HG03135 (cell line): ENCODE results near the gene HPS3.
A peak's percentile ranks its signal among the peaks of the same experiment; 100 is the strongest.

Experiments
- ATAC-seq: cut with Tn5 transposase; IDR thresholded peaks from one replicate; pipeline ENCODE4 v1.9.1; 2021; ENCODE audit warnings: mild to moderate bottlenecking, moderate library complexity; ENCODE audit not compliant: unreplicated experiment

HPS3 gene

GRCh38 chr3:149119466-149119865 lies 10.0 kb upstream of the HPS3 start:
- ATAC-seq: no peak

GRCh38 chr3:149120051-149120972 lies 9.1 kb upstream of the HPS3 start:
- no peak for ATAC-seq

GRCh38 chr3:149122721-149123578 lies 6.5 kb upstream of the HPS3 start:
- no peak for ATAC-seq

GRCh38 chr3:149128821-149129220 lies 617 bp upstream of the HPS3 start:
- ATAC-seq: no peak

- no peak for ATAC-seq
Measured at GRCh38 chr3:149131589-149131988, 2.2 kb downstream of the HPS3 start.

DNA sequence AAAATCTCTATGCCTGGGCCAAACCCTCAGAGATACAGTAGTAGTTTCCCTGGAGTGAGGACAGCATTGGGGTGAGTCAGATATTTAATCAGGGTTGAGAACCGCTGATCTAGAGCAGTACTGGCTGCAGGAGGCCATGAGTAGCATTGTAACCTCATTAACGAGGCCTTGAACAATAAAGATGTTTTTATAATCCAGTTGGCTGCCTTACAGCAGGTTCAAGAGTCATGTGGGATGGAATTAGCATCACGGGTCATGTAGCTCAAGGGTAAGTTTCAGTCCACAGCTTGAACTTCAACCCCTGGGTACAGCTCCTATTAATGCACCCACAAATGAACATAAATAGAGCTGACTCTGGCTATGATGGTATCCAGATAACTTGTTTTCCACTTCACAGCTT lies 5.1 kb downstream of the HPS3 start:
- no peak for ATAC-seq

DNA sequence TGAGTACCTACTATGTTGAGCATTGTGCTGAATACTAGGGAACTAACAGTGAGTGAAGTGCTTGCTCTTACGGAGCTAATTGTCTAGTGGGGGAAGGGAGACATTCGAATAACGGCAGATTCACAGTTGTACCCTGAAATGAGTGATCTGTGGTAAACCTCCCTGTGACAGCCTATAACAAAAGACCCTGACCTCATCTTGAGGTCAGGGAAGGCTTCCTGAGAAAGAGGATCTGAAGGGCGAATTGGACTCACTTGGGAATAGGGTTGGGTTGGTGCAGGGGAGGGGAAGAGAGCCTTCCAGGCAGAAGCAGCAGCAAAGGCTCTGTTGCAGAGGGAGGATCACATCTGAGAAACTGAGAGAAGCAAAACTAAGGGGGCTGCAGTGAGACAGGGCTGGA lies 13.2 kb downstream of the HPS3 start:
- ATAC-seq: no peak

DNA sequence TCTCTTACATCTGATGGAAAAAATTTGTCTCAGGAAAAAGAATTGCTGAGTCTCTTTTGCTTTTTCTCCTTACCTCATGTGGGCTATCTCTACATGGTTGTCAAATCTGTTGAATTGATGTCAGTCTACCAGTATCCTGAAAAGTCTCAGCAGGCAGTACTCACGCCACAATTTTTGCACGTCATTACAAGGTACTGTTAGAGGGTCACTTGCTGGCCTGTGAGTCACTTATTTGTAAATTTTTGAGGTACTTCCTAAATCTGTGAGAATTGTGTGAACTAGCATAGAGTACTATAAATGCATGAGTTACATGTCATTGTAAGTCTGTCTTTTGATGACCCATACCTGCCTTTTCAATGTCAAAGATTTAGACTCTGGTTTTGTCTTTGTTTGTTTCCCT lies 15.9 kb downstream of the HPS3 start:
- no peak for ATAC-seq

GRCh38 chr3:149145974-149146373 lies 16.5 kb downstream of the HPS3 start:
- ATAC-seq: peak; percentile 81

- ATAC-seq: no peak
Measured at GRCh38 chr3:149150436-149150835, 21.0 kb downstream of the HPS3 start.

- ATAC-seq: no peak
Measured at GRCh38 chr3:149151843-149152242, 22.4 kb downstream of the HPS3 start.

DNA sequence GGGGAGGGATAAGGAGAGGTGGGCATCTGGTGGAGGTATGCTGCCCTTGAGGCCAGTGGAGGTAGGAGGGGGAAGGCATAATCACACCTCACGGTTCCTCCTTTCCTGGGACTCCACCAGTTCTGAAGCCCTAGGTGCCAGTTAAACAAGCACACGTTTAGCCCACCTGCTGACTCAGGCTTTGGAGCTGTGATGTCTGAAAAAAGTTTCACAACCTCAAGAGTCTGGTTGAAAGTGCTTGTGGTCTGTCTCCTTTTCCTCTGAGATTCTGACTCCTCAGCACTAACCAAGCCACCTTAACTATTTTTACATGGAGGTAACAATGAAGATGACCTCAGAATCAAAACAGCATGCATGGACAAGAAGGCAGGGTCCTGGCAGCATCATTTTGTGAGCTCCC lies 23.0 kb downstream of the HPS3 start:
- peak; percentile 92 for ATAC-seq

DNA sequence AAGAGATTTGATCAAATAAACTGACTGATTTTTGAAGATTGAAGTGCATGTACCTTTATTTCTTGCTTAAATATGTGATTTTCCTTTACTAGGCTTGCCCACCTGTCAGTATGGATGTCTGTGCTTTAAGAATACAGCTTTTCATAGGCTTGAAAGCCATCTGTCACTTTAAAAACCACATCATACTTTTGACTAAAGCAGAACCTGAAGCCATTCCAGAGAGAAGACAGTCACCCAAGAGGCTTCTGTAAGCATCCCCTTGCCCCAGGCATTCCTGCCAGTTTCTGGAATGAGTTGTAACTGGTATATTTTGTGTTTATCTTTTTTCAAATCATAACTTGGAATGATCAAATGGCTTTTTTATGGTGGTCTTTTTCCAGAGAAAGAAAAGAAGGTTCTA lies 24.0 kb downstream of the HPS3 start:
- no peak for ATAC-seq

GRCh38 chr3:149160754-149161300 lies 31.4 kb downstream of the HPS3 start:
- ATAC-seq: no peak

DNA sequence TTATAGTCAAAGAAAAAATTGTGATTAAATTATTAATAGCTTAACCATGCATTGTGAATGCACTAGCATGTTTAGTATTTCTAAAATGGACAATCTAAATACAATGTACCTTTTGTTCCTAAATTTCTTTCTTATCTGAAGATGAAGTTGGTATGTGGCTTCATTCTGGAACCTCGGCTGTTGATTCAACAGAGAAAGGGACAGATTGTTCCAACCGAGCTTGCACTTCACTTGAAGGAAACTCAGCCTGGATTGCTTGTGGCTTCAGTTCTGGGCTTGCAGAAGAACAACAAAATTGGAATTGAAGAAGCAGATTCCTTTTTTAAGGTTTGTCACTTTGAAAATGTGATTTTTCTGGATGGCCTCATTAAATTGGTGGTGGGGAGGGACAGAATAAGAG lies 32.6 kb downstream of the HPS3 start:
- ATAC-seq: no peak

- no peak for ATAC-seq
Measured at GRCh38 chr3:149163066-149163465, 33.6 kb downstream of the HPS3 start.

DNA sequence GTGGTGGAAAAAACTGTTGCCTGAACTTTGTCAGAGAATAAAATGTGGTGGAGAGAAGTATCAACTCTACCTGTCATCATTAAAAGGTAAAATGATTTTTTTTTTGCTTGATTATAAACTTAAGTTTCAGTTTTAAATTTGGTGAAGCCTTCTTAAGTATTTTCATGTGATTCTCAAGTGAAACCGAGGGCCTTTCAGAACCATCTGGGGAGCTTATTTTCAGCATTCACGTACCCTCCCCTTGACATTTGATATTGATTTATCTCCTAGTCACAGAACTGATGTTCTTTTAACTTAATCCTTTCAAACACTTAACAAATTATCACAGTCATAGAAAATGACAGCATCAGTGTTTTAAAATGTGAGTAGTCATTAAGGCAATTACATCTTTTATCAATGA lies 38.5 kb downstream of the HPS3 start:
- ATAC-seq: no peak

GRCh38 chr3:149170672-149171071 lies 41.2 kb downstream of the HPS3 start:
- ATAC-seq: no peak

- ATAC-seq: peak; percentile 84
Measured at GRCh38 chr3:149174901-149175300, 45.5 kb downstream of the HPS3 start.

GRCh38 chr3:149177122-149177521 lies 47.7 kb downstream of the HPS3 start:
- ATAC-seq: no peak

- no peak for ATAC-seq
Measured at GRCh38 chr3:149179220-149179619, 49.8 kb downstream of the HPS3 start.
